ENCODE data around the gene WDR20. TPM values are rescaled to one million over a fixed set of nuclear protein-coding genes. Genes with fewer than 3 reads are reported as not detected.

Gene WDR20
- total and polyA plus RNA-seq, 2 of the 4 experiments (the other 2 are of a cell fraction), result 20.3 to 27.4 TPM

- Histone ChIP-seq H3K23ac (ENCODE audit: low read depth, low read length) (no peak overlapping the region), H4K20me1 (ENCODE audit: insufficient read depth, low read length) (peaks cover 45% of the 10 kb centered on the region), H3K9me3 (ENCODE audit: control insufficient read depth, insufficient read depth, low read length) (no peaks in the 10 kb centered on the region), H3K4me1 (ENCODE audit: control insufficient read depth, insufficient read depth, low read length) (peaks cover 8% of the 10 kb centered on the region), H3K4ac (ENCODE audit: low read depth, low read length) (no peak overlapping the region), H3K14ac (replicated peaks; ENCODE audit: low read depth, low read length) (no peak overlapping the region), H2BK5ac (ENCODE audit: low read depth, low read length, poor library complexity, severe bottlenecking) (no peak overlapping the region), H3K27ac (ENCODE audit: insufficient read depth, low read length) (no peak overlapping the region), H2AK5ac (ENCODE audit: low read depth, low read length) (no peak overlapping the region), H4K5ac (ENCODE audit: low read depth, low read length) (no peak overlapping the region), H4K91ac (ENCODE audit: insufficient read depth, low read depth, low read length) (no peak overlapping the region), H2BK15ac (ENCODE audit: low read depth, low read length) (no peak overlapping the region), H3K9me1 (ENCODE audit: insufficient read depth, low read length) (peaks cover 26% of the 10 kb centered on the region), H3K4me2 (ENCODE audit: low read depth, low read length) (no peak overlapping the region), H3K79me1 (ENCODE audit: low read depth in 1 of 2, low read length in 2 of 2) (peaks cover 46 to 82% of the 10 kb centered on the region in 2 experiments), H3K27me3 (ENCODE audit: control insufficient read depth, insufficient read depth, low read length) (no peaks in the 10 kb centered on the region), H2BK20ac (ENCODE audit: low read depth, low read length) (no peak overlapping the region), H3K9ac (ENCODE audit: low read depth, low read length) (no peak overlapping the region), H3K36me3 (ENCODE audit: control insufficient read depth, insufficient read depth, low read length) (peaks cover 20% of the 10 kb centered on the region), H2AFZ (replicated peaks; ENCODE audit: low read length, poor library complexity) (no peak overlapping the region), H3K56ac (ENCODE audit: extremely low read depth, insufficient read depth, low read length) (no peak overlapping the region), H4K8ac (ENCODE audit: low read depth in 2 of 2, low read length in 2 of 2) (no peak overlapping the region), H3K4me3 (ENCODE audit: insufficient read depth, low read depth, low read length) (no peak overlapping the region), H3K18ac (ENCODE audit: low read depth, low read length) (no peak overlapping the region), H2AK9ac (replicated peaks; ENCODE audit: low read depth, low read length, poor library complexity) (no peak overlapping the region), H2BK120ac (ENCODE audit: low read depth, low read length) (no peak overlapping the region)
- POLR2A ChIA-PET (ENCODE audit: unreplicated experiment), result no interaction called here
- intact Hi-C loops (cut with micrococcal nuclease), result no loop called here
- dilution Hi-C loops (cut with HindIII; ENCODE audit: low sequenced_read_pairs, unreplicated experiment), result no loop called here
- no peak for TF ChIP-seq POLR2A (IDR thresholded peaks at IDR 0.05; ENCODE audit: low read depth, low read length)
- TF ChIP-seq MXI1 (IDR thresholded peaks at IDR 0.05; ENCODE audit: borderline replicate concordance, low read depth, low read length), result no peak
- no peak for TF ChIP-seq RFX5 (IDR thresholded peaks at IDR 0.05; ENCODE audit: low read depth, low read length)
- TF ChIP-seq MAZ (IDR thresholded peaks at IDR 0.05; ENCODE audit: borderline replicate concordance, low read depth, low read length), result no peak
- no peak for TF ChIP-seq MAFK (IDR thresholded peaks at IDR 0.05; ENCODE audit: low read depth, low read length)
- 100% methylated on average over 1 of the region's 9 CpGs; no CpG with 5 or more reads in 1 of the 2 experiments for WGBS, 2 experiments (ENCODE audit: extremely low coverage in 2 of 2, insufficient read length in 1 of 2)
- no peak for ATAC-seq (ENCODE audit: low read depth)
- CTCF ChIA-PET, result no interaction called here
- no peak for DNase-seq
- no TSS peak for BruUV-seq (replicated peaks)
- in situ Hi-C loops (cut with MboI; ENCODE audit: low sequenced_read_pairs), result no loop called here
Measured at GRCh38 chr14:102201353-102201738, 61.6 kb downstream of the WDR20 start.
